OCI-LY1 (cell line): Measurements from ENCODE around the gene RPS3.

Experiments used
- EZH2 ChIP-seq: fragments of 200-600 bp; sonication (generic), shearing (Covaris generic); IDR thresholded peaks from 2 replicates; pipeline ENCODE4 v1.8.0; 2017; ENCODE audit warnings: borderline replicate concordance, mixed run types, mild to moderate bottlenecking, antibody characterized with exemption, low read length, moderate library complexity, mixed read lengths
- TF ChIP-seq, protein P1 (sequence below): fragments of 200-600 bp; sonication (generic), shearing (Covaris generic); IDR thresholded peaks from 2 replicates; pipeline ENCODE4 v1.5.1; 2017; ENCODE audit warnings: mild to moderate bottlenecking, antibody characterized with exemption, low read length, moderate library complexity, mixed read lengths

- TF ChIP-seq, protein P1, sequence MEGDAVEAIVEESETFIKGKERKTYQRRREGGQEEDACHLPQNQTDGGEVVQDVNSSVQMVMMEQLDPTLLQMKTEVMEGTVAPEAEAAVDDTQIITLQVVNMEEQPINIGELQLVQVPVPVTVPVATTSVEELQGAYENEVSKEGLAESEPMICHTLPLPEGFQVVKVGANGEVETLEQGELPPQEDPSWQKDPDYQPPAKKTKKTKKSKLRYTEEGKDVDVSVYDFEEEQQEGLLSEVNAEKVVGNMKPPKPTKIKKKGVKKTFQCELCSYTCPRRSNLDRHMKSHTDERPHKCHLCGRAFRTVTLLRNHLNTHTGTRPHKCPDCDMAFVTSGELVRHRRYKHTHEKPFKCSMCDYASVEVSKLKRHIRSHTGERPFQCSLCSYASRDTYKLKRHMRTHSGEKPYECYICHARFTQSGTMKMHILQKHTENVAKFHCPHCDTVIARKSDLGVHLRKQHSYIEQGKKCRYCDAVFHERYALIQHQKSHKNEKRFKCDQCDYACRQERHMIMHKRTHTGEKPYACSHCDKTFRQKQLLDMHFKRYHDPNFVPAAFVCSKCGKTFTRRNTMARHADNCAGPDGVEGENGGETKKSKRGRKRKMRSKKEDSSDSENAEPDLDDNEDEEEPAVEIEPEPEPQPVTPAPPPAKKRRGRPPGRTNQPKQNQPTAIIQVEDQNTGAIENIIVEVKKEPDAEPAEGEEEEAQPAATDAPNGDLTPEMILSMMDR = no peak
- TF ChIP-seq EZH2 = no peak
Observed at GRCh38 chr11:75454987-75455386, 55.7 kb downstream of the RPS3 start.
